ENCODE measurements around the gene DNAH8. TPM values are rescaled to one million over a fixed set of nuclear protein-coding genes. Genes with fewer than 3 reads are reported as not detected.

Gene DNAH8
- total and polyA plus RNA-seq, 4 experiments from 2014 or later = 0.04 to 0.17 (median 0.09) TPM; not detected in 1

GRCh38 chr6:38997128-38997761 is 282.1 kb downstream of the DNAH8 start:
- H3K36me3 ChIP-seq (ENCODE audit: insufficient read depth, low read length) = no peaks in the 10 kb centered on the region
- H3K9me3 ChIP-seq (ENCODE audit: control insufficient read depth in 1 of 2, low read length in 2 of 2) = no peaks in the 10 kb centered on the region
- Mint-ChIP-seq H3K27ac (no peak overlapping the region), H3K27me3 (peaks cover 14 to 43% of the 10 kb centered on the region in 2 donors), H3K4me3 (no peak overlapping the region), H3K36me3 (no peaks in the 10 kb centered on the region), H3K9me3 (no peaks in the 10 kb centered on the region), H3K4me1 (no peaks in the 10 kb centered on the region)
- DNase-seq = peak in 1 of 5 donors; percentile 14
- H3K27ac ChIP-seq (ENCODE audit: low read depth, low read length) = no peak overlapping the region
- ChIA-PET POLR2A (ENCODE audit: partially characterized antibody) (no interaction called here), CTCF (ENCODE audit: partially characterized antibody) (interaction anchor here (1.4 to 3.7 kb wide), 4 partner anchors 9 to 313 kb away, joined by 4 to 39 read pairs (median 14); no protein-coding TSS in a partner anchor)
- no peak overlapping the region for H3K4me3 ChIP-seq (ENCODE audit: low read length in 2 of 2)
- intact Hi-C loops (cut with micrococcal nuclease) = loop anchor here (1.0 kb wide), 1 partner anchor 306 kb away; no protein-coding TSS in a partner anchor
- no peaks in the 10 kb centered on the region for H3K27me3 ChIP-seq (ENCODE audit: insufficient read depth, low read length)
- H3K4me1 ChIP-seq (ENCODE audit: insufficient read depth, low read length) = no peaks in the 10 kb centered on the region

- H3K4me1 ChIP-seq (ENCODE audit: insufficient read depth, low read length) = no peaks in the 10 kb centered on the region
- H3K27ac ChIP-seq (ENCODE audit: low read depth, low read length) = no peak overlapping the region
- H3K4me3 ChIP-seq (ENCODE audit: low read length in 2 of 2) = no peak overlapping the region
- H3K4me1 Mint-ChIP-seq = no peaks in the 10 kb centered on the region
- no peaks in the 10 kb centered on the region for H3K36me3 ChIP-seq (ENCODE audit: insufficient read depth, low read length)
- no peaks in the 10 kb centered on the region for H3K36me3 Mint-ChIP-seq
- H3K4me3 Mint-ChIP-seq = no peak overlapping the region
- no peaks in the 10 kb centered on the region for H3K9me3 ChIP-seq (ENCODE audit: control insufficient read depth in 1 of 2, low read length in 2 of 2)
- CTCF ChIA-PET (ENCODE audit: partially characterized antibody) = interaction anchor here (1.3 kb wide), 1 partner anchor 9 kb away, joined by 3 read pairs; no protein-coding TSS in a partner anchor
- intact Hi-C loops (cut with micrococcal nuclease) = no loop called here
- H3K27me3 Mint-ChIP-seq = peaks cover 17 to 38% of the 10 kb centered on the region in 2 donors
- POLR2A ChIA-PET (ENCODE audit: partially characterized antibody) = no interaction called here
- no peaks in the 10 kb centered on the region for H3K27me3 ChIP-seq (ENCODE audit: insufficient read depth, low read length)
- no peak overlapping the region for H3K27ac Mint-ChIP-seq
- peaks cover 0 to 2% (median 0%) of the 10 kb centered on the region in 8 donors for H3K9me3 Mint-ChIP-seq
- DNase-seq = no peak
Measured at GRCh38 chr6:39003072-39003471, 288.0 kb downstream of the DNAH8 start.

DNA sequence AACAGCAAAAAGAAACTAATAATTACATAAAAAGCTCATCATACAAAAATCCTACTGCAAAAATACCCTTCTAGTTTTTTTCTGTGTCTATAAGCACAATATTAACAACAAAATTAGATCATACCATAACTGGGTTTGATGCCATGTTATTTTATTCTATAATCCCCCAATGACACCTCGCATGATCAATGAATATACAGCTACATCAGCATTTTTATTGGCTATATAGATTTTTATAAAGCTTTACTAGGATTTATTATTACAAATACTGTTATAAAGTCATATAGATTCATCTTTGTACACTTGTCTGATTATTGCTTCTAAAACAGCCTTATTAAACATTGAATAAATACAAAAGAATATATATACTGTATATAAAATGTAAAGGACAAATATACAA is 288.4 kb downstream of the DNAH8 start:
- Histone ChIP-seq H3K27ac (ENCODE audit: low read depth, low read length) (no peak overlapping the region), H3K36me3 (ENCODE audit: insufficient read depth, low read length) (no peaks in the 10 kb centered on the region), H3K27me3 (ENCODE audit: insufficient read depth, low read length) (no peaks in the 10 kb centered on the region), H3K4me1 (ENCODE audit: insufficient read depth, low read length) (no peaks in the 10 kb centered on the region), H3K4me3 (ENCODE audit: low read length in 2 of 2) (no peak overlapping the region), H3K9me3 (ENCODE audit: control insufficient read depth in 1 of 2, low read length in 2 of 2) (no peaks in the 10 kb centered on the region)
- H3K4me3 Mint-ChIP-seq = no peak overlapping the region
- H3K27me3 Mint-ChIP-seq = peaks cover 20 to 39% of the 10 kb centered on the region in 2 donors
- no peak overlapping the region for H3K27ac Mint-ChIP-seq
- intact Hi-C loops (cut with micrococcal nuclease) = no loop called here
- peaks cover 0 to 2% (median 0%) of the 10 kb centered on the region in 8 donors for H3K9me3 Mint-ChIP-seq
- DNase-seq = no peak
- H3K36me3 Mint-ChIP-seq = no peaks in the 10 kb centered on the region
- H3K4me1 Mint-ChIP-seq = no peaks in the 10 kb centered on the region
- POLR2A ChIA-PET (ENCODE audit: partially characterized antibody) = no interaction called here
- CTCF ChIA-PET (ENCODE audit: partially characterized antibody) = no interaction called here

- Histone ChIP-seq H3K27ac (ENCODE audit: low read depth, low read length) (no peak overlapping the region), H3K36me3 (ENCODE audit: insufficient read depth, low read length) (no peaks in the 10 kb centered on the region), H3K4me3 (ENCODE audit: low read length in 2 of 2) (no peak overlapping the region), H3K9me3 (ENCODE audit: control insufficient read depth in 1 of 2, low read length in 2 of 2) (no peaks in the 10 kb centered on the region), H3K4me1 (ENCODE audit: insufficient read depth, low read length) (no peaks in the 10 kb centered on the region), H3K27me3 (ENCODE audit: insufficient read depth, low read length) (no peaks in the 10 kb centered on the region)
- H3K4me1 Mint-ChIP-seq = no peaks in the 10 kb centered on the region
- no peak overlapping the region for H3K4me3 Mint-ChIP-seq
- peaks cover 20 to 34% of the 10 kb centered on the region in 2 donors for H3K27me3 Mint-ChIP-seq
- peaks cover 0 to 2% (median 0%) of the 10 kb centered on the region in 8 donors for H3K9me3 Mint-ChIP-seq
- intact Hi-C loops (cut with micrococcal nuclease) = no loop called here
- H3K27ac Mint-ChIP-seq = no peak overlapping the region
- no peak for DNase-seq
- no peaks in the 10 kb centered on the region for H3K36me3 Mint-ChIP-seq
- ChIA-PET POLR2A (ENCODE audit: partially characterized antibody) (no interaction called here), CTCF (ENCODE audit: partially characterized antibody) (no interaction called here)
Measured at GRCh38 chr6:39004801-39005200, 289.7 kb downstream of the DNAH8 start.

- Histone ChIP-seq H3K27ac (ENCODE audit: low read depth, low read length) (no peak overlapping the region), H3K4me1 (ENCODE audit: insufficient read depth, low read length) (no peaks in the 10 kb centered on the region), H3K4me3 (ENCODE audit: low read length in 2 of 2) (no peak overlapping the region), H3K36me3 (ENCODE audit: insufficient read depth, low read length) (no peaks in the 10 kb centered on the region), H3K27me3 (ENCODE audit: insufficient read depth, low read length) (no peaks in the 10 kb centered on the region), H3K9me3 (ENCODE audit: control insufficient read depth in 1 of 2, low read length in 2 of 2) (no peaks in the 10 kb centered on the region)
- no peaks in the 10 kb centered on the region for H3K4me1 Mint-ChIP-seq
- peaks cover 0 to 2% (median 0%) of the 10 kb centered on the region in 8 donors for H3K9me3 Mint-ChIP-seq
- H3K27me3 Mint-ChIP-seq = peaks cover 17 to 28% of the 10 kb centered on the region in 2 donors
- ChIA-PET CTCF (ENCODE audit: partially characterized antibody) (interaction anchor here (3.4 kb wide), 1 partner anchor 8 kb away, joined by 13 read pairs; no protein-coding TSS in a partner anchor), POLR2A (ENCODE audit: partially characterized antibody) (no interaction called here)
- intact Hi-C loops (cut with micrococcal nuclease) = no loop called here
- H3K36me3 Mint-ChIP-seq = no peaks in the 10 kb centered on the region
- no peak overlapping the region for H3K4me3 Mint-ChIP-seq
- DNase-seq = no peak
- no peak overlapping the region for H3K27ac Mint-ChIP-seq
Measured at GRCh38 chr6:39005774-39006173, 290.7 kb downstream of the DNAH8 start.

DNA sequence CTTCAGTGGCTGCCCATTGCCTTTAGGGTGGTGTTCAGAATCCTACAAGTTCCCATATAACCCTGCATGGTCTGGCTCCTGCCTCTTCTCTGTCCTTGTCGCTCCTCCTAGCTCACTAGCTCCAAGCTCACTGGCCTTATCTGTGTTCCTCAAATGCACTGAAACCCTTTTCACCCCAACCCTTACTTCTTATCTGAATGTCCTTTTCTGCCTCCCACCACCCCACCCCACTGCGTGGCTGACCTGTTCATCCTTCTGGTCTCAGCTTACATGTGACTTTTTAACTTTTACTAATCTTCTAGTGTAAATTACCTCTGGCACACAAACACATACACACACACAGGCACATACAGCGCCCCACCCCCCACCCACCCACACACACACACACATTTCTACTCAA is 292.5 kb downstream of the DNAH8 start:
- no peak overlapping the region for H3K27ac ChIP-seq (ENCODE audit: low read depth, low read length)
- H3K4me1 ChIP-seq (ENCODE audit: insufficient read depth, low read length) = no peaks in the 10 kb centered on the region
- H3K9me3 Mint-ChIP-seq = peaks cover 0 to 2% (median 0%) of the 10 kb centered on the region in 8 donors
- no peaks in the 10 kb centered on the region for H3K36me3 ChIP-seq (ENCODE audit: insufficient read depth, low read length)
- H3K36me3 Mint-ChIP-seq = no peaks in the 10 kb centered on the region
- DNase-seq = no peak
- ChIA-PET CTCF (ENCODE audit: partially characterized antibody) (interaction anchor here (3.4 kb wide), 1 partner anchor 10 kb away, joined by 13 read pairs; no protein-coding TSS in a partner anchor), POLR2A (ENCODE audit: partially characterized antibody) (no interaction called here)
- intact Hi-C loops (cut with micrococcal nuclease) = no loop called here
- H3K27ac Mint-ChIP-seq = no peak overlapping the region
- no peaks in the 10 kb centered on the region for H3K27me3 ChIP-seq (ENCODE audit: insufficient read depth, low read length)
- H3K27me3 Mint-ChIP-seq = peaks cover 25 to 30% of the 10 kb centered on the region in 2 donors
- H3K9me3 ChIP-seq (ENCODE audit: control insufficient read depth in 1 of 2, low read length in 2 of 2) = no peaks in the 10 kb centered on the region
- no peaks in the 10 kb centered on the region for H3K4me1 Mint-ChIP-seq
- no peak overlapping the region for H3K4me3 Mint-ChIP-seq
- H3K4me3 ChIP-seq (ENCODE audit: low read length in 2 of 2) = no peak overlapping the region

DNA sequence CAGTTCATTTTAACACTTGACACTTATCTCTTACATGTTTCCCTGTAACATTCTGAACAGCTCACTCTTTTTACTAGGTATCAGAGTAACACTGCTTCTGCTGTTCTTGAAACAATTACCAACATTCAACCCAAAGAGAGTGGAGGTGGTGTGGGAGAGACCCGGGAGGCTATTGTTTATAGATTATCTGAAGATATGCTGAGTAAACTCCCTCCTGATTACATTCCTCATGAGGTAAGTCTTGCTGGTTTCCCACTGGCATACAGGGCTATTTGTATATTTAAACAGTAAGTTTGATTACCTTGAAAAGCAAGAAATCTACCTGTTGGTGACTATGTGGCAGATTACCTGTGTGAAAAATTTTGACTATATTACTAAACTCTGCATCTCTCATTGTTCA is 293.6 kb downstream of the DNAH8 start:
- H3K36me3 Mint-ChIP-seq = no peaks in the 10 kb centered on the region
- H3K4me3 Mint-ChIP-seq = no peak overlapping the region
- no peaks in the 10 kb centered on the region for H3K36me3 ChIP-seq (ENCODE audit: insufficient read depth, low read length)
- H3K9me3 Mint-ChIP-seq = peaks cover 0 to 2% (median 0%) of the 10 kb centered on the region in 8 donors
- no peaks in the 10 kb centered on the region for H3K4me1 Mint-ChIP-seq
- H3K4me3 ChIP-seq (ENCODE audit: low read length in 2 of 2) = no peak overlapping the region
- H3K27me3 Mint-ChIP-seq = peaks cover 30 to 31% of the 10 kb centered on the region in 2 donors
- H3K27ac ChIP-seq (ENCODE audit: low read depth, low read length) = no peak overlapping the region
- POLR2A ChIA-PET (ENCODE audit: partially characterized antibody) = no interaction called here
- intact Hi-C loops (cut with micrococcal nuclease) = no loop called here
- H3K27ac Mint-ChIP-seq = no peak overlapping the region
- H3K27me3 ChIP-seq (ENCODE audit: insufficient read depth, low read length) = no peaks in the 10 kb centered on the region
- DNase-seq = no peak
- no peaks in the 10 kb centered on the region for H3K4me1 ChIP-seq (ENCODE audit: insufficient read depth, low read length)
- no peaks in the 10 kb centered on the region for H3K9me3 ChIP-seq (ENCODE audit: control insufficient read depth in 1 of 2, low read length in 2 of 2)
- CTCF ChIA-PET (ENCODE audit: partially characterized antibody) = interaction anchor here (0.6 to 3.4 kb wide), 3 partner anchors 11 to 294 kb away, joined by 3 to 13 read pairs (median 4); no protein-coding TSS in a partner anchor

All from CD4-positive, alpha-beta memory T cell (primary cell).